K562 treated with DMSO at 1 percent for 12 hours (cell line): ENCODE results near the gene IL1RAPL1. TPM values are rescaled to one million over a fixed set of nuclear protein-coding genes. Genes with fewer than 3 reads are reported as not detected.

ENCODE experiments used
- total RNA-seq: library from RNA; unstranded; fragments of 300-600 nt; gene quantifications from 2 replicates; pipeline ENCODE4 v1.2.3, GENCODE V29; 2022; ENCODE audit not compliant: insufficient read depth

Gene IL1RAPL1
- total RNA-seq = not detected in 2 replicates

GRCh38 chrX:28586981-28587551 lies at the start of gene IL1RAPL1:
Gene IL1RAPL1, plus strand, starts transcription at chrX:28587446.

